ENCODE data around the gene PM20D1.
A peak's percentile ranks its signal among the peaks of the same experiment; 100 is the strongest.

The PM20D1 gene

GRCh38 chr1:205794011-205794730 is 55.8 kb downstream of the PM20D1 start:
- H3K4me3 ChIP-seq (ENCODE audit: insufficient read depth, low read depth, low read length, poor library complexity, severe bottlenecking), result no peak overlapping the region
- no peak for DNase-seq
- no peak overlapping the region for H3K27ac ChIP-seq (ENCODE audit: insufficient read depth, low read length, poor library complexity, severe bottlenecking)
- no peaks in the 10 kb centered on the region for H3K4me1 ChIP-seq (ENCODE audit: control insufficient read depth, insufficient read depth, low read length, poor library complexity, severe bottlenecking)
- H3K9me3 ChIP-seq (ENCODE audit: control insufficient read depth, low read length), result no peaks in the 10 kb centered on the region
- peaks cover 56% of the 10 kb centered on the region for H3K36me3 ChIP-seq (ENCODE audit: control insufficient read depth, insufficient read depth, low read length)
- no peaks in the 10 kb centered on the region for H3K27me3 ChIP-seq (replicated peaks; ENCODE audit: control insufficient read depth, insufficient read depth, low read length, poor library complexity, severe bottlenecking)

DNA sequence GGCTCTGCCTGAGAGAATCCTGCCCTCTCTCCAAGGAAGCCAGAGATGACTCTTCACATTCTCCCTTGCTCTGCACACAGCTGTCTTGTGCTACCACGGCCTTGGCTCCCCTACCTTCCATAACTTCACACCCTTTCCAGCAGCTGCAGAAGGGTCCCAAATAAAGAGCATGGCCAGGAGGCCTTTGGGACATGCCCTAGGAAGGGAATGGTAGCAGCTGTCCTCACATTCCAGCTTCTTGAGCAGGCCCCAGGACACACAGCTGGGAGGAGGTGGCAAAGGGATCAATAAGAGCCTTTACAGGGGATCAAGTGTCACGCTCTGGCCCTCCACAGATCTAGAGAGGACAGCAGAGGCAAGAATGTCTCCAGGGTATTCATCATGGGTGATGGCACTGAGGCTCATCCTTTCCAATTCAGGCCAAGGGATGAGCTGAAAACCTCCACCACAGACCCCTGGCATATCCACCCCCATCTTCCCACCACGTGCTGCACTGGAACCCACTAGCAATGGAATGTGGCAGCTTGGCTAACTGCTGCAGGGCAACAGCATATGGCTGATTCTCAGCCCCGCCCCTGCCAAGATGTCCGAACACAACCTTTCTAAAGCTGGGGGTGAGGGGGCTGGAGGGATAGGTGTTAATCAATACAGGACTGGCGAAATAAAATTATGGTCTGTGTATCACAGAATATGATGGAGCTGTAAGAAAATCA is 56.8 kb downstream of the PM20D1 start:
- Histone ChIP-seq H3K36me3 (ENCODE audit: control insufficient read depth, insufficient read depth, low read length) (peaks cover 46% of the 10 kb centered on the region), H3K27ac (ENCODE audit: insufficient read depth, low read length, poor library complexity, severe bottlenecking) (no peak overlapping the region), H3K27me3 (replicated peaks; ENCODE audit: control insufficient read depth, insufficient read depth, low read length, poor library complexity, severe bottlenecking) (no peaks in the 10 kb centered on the region), H3K4me1 (ENCODE audit: control insufficient read depth, insufficient read depth, low read length, poor library complexity, severe bottlenecking) (no peaks in the 10 kb centered on the region), H3K9me3 (ENCODE audit: control insufficient read depth, low read length) (no peaks in the 10 kb centered on the region), H3K4me3 (ENCODE audit: insufficient read depth, low read depth, low read length, poor library complexity, severe bottlenecking) (no peak overlapping the region)
- no peak for DNase-seq

- Histone ChIP-seq H3K4me3 (ENCODE audit: insufficient read depth, low read depth, low read length, poor library complexity, severe bottlenecking) (no peak overlapping the region), H3K27ac (ENCODE audit: insufficient read depth, low read length, poor library complexity, severe bottlenecking) (no peak overlapping the region), H3K36me3 (ENCODE audit: control insufficient read depth, insufficient read depth, low read length) (peaks cover 40% of the 10 kb centered on the region), H3K9me3 (ENCODE audit: control insufficient read depth, low read length) (no peaks in the 10 kb centered on the region), H3K4me1 (ENCODE audit: control insufficient read depth, insufficient read depth, low read length, poor library complexity, severe bottlenecking) (no peaks in the 10 kb centered on the region), H3K27me3 (replicated peaks; ENCODE audit: control insufficient read depth, insufficient read depth, low read length, poor library complexity, severe bottlenecking) (no peaks in the 10 kb centered on the region)
- no peak for DNase-seq
Measured at GRCh38 chr1:205792481-205792881, 57.5 kb downstream of the PM20D1 start.

DNA sequence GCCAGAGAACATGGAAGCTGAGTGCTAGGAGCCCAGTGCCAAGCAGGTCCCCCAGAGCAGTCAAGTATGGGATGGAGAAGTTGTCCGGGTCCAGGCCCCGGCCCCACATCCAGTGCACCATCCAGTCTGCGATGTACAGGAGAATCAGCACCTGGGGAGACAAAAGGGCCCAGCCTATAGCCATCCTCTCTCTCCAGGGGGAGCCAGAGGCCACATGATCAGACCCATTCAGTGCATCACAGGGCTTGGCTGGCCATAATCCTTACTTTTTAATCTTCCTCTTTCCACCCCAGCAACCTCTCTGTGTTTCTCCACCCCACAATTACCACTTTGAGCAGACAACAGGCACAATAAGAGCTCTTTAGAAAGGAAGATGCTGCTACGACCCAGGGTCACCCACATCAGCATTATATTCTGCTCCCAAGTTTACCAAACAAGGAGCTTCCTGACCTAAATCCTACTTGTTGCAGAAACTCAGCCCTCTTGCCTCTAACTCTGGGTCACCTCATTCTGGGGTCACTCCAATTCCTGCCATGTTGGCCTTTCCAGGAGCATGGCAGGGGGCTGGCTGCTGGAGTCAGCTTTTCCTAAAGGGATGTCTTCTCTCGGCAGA is 58.3 kb downstream of the PM20D1 start:
- peak; percentile 22 to 44 (median 34) for DNase-seq
- H3K4me3 ChIP-seq (ENCODE audit: insufficient read depth, low read depth, low read length, poor library complexity, severe bottlenecking), result no peak overlapping the region
- H3K36me3 ChIP-seq (ENCODE audit: control insufficient read depth, insufficient read depth, low read length), result peaks cover 34% of the 10 kb centered on the region
- no peaks in the 10 kb centered on the region for H3K27me3 ChIP-seq (replicated peaks; ENCODE audit: control insufficient read depth, insufficient read depth, low read length, poor library complexity, severe bottlenecking)
- no peaks in the 10 kb centered on the region for H3K9me3 ChIP-seq (ENCODE audit: control insufficient read depth, low read length)
- H3K4me1 ChIP-seq (ENCODE audit: control insufficient read depth, insufficient read depth, low read length, poor library complexity, severe bottlenecking), result no peaks in the 10 kb centered on the region
- no peak overlapping the region for H3K27ac ChIP-seq (ENCODE audit: insufficient read depth, low read length, poor library complexity, severe bottlenecking)

GRCh38 chr1:205787287-205787916 is 62.5 kb downstream of the PM20D1 start:
- H3K4me1 ChIP-seq (ENCODE audit: control insufficient read depth, insufficient read depth, low read length, poor library complexity, severe bottlenecking), result peaks cover 6% of the 10 kb centered on the region
- H3K27me3 ChIP-seq (replicated peaks; ENCODE audit: control insufficient read depth, insufficient read depth, low read length, poor library complexity, severe bottlenecking), result no peaks in the 10 kb centered on the region
- DNase-seq, result no peak
- H3K9me3 ChIP-seq (ENCODE audit: control insufficient read depth, low read length), result no peaks in the 10 kb centered on the region
- no peak overlapping the region for H3K27ac ChIP-seq (ENCODE audit: insufficient read depth, low read length, poor library complexity, severe bottlenecking)
- H3K36me3 ChIP-seq (ENCODE audit: control insufficient read depth, insufficient read depth, low read length), result peaks cover 3% of the 10 kb centered on the region
- no peak overlapping the region for H3K4me3 ChIP-seq (ENCODE audit: insufficient read depth, low read depth, low read length, poor library complexity, severe bottlenecking)

DNA sequence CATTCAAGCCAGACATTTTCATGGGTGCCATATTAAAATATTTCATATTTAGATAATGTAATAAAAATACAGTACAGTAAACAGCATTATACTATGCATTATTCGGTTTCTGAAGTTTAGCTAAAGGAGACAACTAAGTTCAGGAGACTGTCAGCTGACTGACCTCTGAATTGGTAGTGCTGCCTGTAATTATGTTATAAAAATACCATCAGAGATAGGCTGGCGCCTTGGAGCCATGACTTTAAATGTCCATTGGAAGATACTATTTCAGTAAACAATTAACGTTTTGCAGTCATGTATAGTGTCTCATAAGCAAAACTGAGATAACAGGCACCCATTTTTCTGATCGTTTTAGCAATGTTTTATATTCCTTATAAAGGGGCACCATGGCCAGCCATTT is 63.3 kb downstream of the PM20D1 start:
- Histone ChIP-seq H3K4me3 (ENCODE audit: insufficient read depth, low read depth, low read length, poor library complexity, severe bottlenecking) (no peak overlapping the region), H3K27ac (ENCODE audit: insufficient read depth, low read length, poor library complexity, severe bottlenecking) (no peak overlapping the region), H3K4me1 (ENCODE audit: control insufficient read depth, insufficient read depth, low read length, poor library complexity, severe bottlenecking) (peaks cover 6% of the 10 kb centered on the region), H3K36me3 (ENCODE audit: control insufficient read depth, insufficient read depth, low read length) (peaks cover 3% of the 10 kb centered on the region), H3K27me3 (replicated peaks; ENCODE audit: control insufficient read depth, insufficient read depth, low read length, poor library complexity, severe bottlenecking) (no peaks in the 10 kb centered on the region), H3K9me3 (ENCODE audit: control insufficient read depth, low read length) (no peaks in the 10 kb centered on the region)
- DNase-seq, result no peak

GRCh38 chr1:205785446-205785845 is 64.5 kb downstream of the PM20D1 start:
- Histone ChIP-seq H3K4me1 (ENCODE audit: control insufficient read depth, insufficient read depth, low read length, poor library complexity, severe bottlenecking) (peaks cover 6% of the 10 kb centered on the region), H3K4me3 (ENCODE audit: insufficient read depth, low read depth, low read length, poor library complexity, severe bottlenecking) (no peak overlapping the region), H3K27ac (ENCODE audit: insufficient read depth, low read length, poor library complexity, severe bottlenecking) (no peak overlapping the region), H3K9me3 (ENCODE audit: control insufficient read depth, low read length) (no peaks in the 10 kb centered on the region), H3K36me3 (ENCODE audit: control insufficient read depth, insufficient read depth, low read length) (peaks cover 1% of the 10 kb centered on the region), H3K27me3 (replicated peaks; ENCODE audit: control insufficient read depth, insufficient read depth, low read length, poor library complexity, severe bottlenecking) (no peaks in the 10 kb centered on the region)
- no peak for DNase-seq

DNA sequence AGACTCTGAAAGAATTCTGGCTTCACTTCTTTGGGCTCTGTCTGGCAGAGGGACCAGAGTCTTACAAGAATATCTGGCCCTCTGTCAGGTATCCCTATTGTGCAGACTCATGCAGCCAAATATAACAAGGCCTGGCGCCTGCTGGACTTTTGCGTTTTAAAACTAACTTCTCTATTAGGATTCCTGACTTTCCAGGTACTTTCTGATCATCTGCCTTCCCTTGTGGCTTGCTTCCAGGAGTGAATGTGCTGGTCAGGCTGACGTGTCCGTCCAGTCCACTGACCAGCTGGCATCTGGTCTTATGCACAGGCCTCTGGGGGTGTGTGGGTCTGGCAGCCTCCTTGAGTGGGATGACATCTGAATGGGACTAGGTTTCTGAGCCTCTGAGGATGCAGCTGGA is 66.0 kb downstream of the PM20D1 start:
- Histone ChIP-seq H3K27ac (ENCODE audit: insufficient read depth, low read length, poor library complexity, severe bottlenecking) (no peak overlapping the region), H3K36me3 (ENCODE audit: control insufficient read depth, insufficient read depth, low read length) (no peaks in the 10 kb centered on the region), H3K9me3 (ENCODE audit: control insufficient read depth, low read length) (no peaks in the 10 kb centered on the region), H3K27me3 (replicated peaks; ENCODE audit: control insufficient read depth, insufficient read depth, low read length, poor library complexity, severe bottlenecking) (no peaks in the 10 kb centered on the region), H3K4me3 (ENCODE audit: insufficient read depth, low read depth, low read length, poor library complexity, severe bottlenecking) (no peak overlapping the region), H3K4me1 (ENCODE audit: control insufficient read depth, insufficient read depth, low read length, poor library complexity, severe bottlenecking) (peaks cover 6% of the 10 kb centered on the region)
- DNase-seq, result no peak

- Histone ChIP-seq H3K9me3 (ENCODE audit: control insufficient read depth, low read length) (no peaks in the 10 kb centered on the region), H3K27ac (ENCODE audit: insufficient read depth, low read length, poor library complexity, severe bottlenecking) (no peak overlapping the region), H3K4me1 (ENCODE audit: control insufficient read depth, insufficient read depth, low read length, poor library complexity, severe bottlenecking) (peaks cover 6% of the 10 kb centered on the region), H3K27me3 (replicated peaks; ENCODE audit: control insufficient read depth, insufficient read depth, low read length, poor library complexity, severe bottlenecking) (no peaks in the 10 kb centered on the region), H3K36me3 (ENCODE audit: control insufficient read depth, insufficient read depth, low read length) (no peaks in the 10 kb centered on the region), H3K4me3 (ENCODE audit: insufficient read depth, low read depth, low read length, poor library complexity, severe bottlenecking) (no peak overlapping the region)
- no peak for DNase-seq
Measured at GRCh38 chr1:205783433-205783795, 66.5 kb downstream of the PM20D1 start.

Data from effector memory CD4-positive, alpha-beta T cell (primary cell).